Fibroblast of gingiva (primary cell): ENCODE results near the gene TM9SF3.
A peak's percentile ranks its signal among the peaks of the same experiment; 100 is the strongest.

Experiments used
- DNase-seq: peaks from one replicate; pipeline ENCODE4 v3.0.0-alpha.2; 2011; ENCODE audit warnings: low read depth

TM9SF3 gene

GRCh38 chr10:96586419-96587263 lies at the start of gene TM9SF3:
TSS of gene TM9SF3 (minus strand) at chr10:96587012. CDS start at chr10:96586835, 177 bp downstream.
- peak; percentile 91 for DNase-seq

- no peak for DNase-seq
These were observed 49.7 kb upstream of the TM9SF3 start for GRCh38 chr10:96636551-96636950.

GRCh38 chr10:96632974-96633710 lies 46.3 kb upstream of the TM9SF3 start:
- no peak for DNase-seq

- DNase-seq: no peak
These were observed 40.5 kb upstream of the TM9SF3 start for GRCh38 chr10:96627292-96627691.

GRCh38 chr10:96626795-96627194 lies 40.0 kb upstream of the TM9SF3 start:
- DNase-seq: no peak

- DNase-seq: no peak
These were observed 38.4 kb upstream of the TM9SF3 start for GRCh38 chr10:96625173-96625572.

- DNase-seq: no peak
These were observed 35.4 kb upstream of the TM9SF3 start for GRCh38 chr10:96622013-96622787.

- no peak for DNase-seq
These were observed 33.3 kb upstream of the TM9SF3 start for GRCh38 chr10:96619796-96620773.

- no peak for DNase-seq
These were observed 32.3 kb upstream of the TM9SF3 start for GRCh38 chr10:96619120-96619519.

GRCh38 chr10:96618653-96619052 lies 31.8 kb upstream of the TM9SF3 start:
- peak; percentile 47 for DNase-seq

GRCh38 chr10:96616961-96617360 lies 30.1 kb upstream of the TM9SF3 start:
- no peak for DNase-seq

- DNase-seq: peak; percentile 28
These were observed 27.7 kb upstream of the TM9SF3 start for GRCh38 chr10:96614515-96614914.

- no peak for DNase-seq
These were observed 26.8 kb upstream of the TM9SF3 start for GRCh38 chr10:96613576-96613975.

- DNase-seq: no peak
These were observed 25.4 kb upstream of the TM9SF3 start for GRCh38 chr10:96612055-96612830.

GRCh38 chr10:96610817-96611216 lies 24.0 kb upstream of the TM9SF3 start:
- no peak for DNase-seq

GRCh38 chr10:96609510-96609909 lies 22.7 kb upstream of the TM9SF3 start:
- DNase-seq: no peak

GRCh38 chr10:96608805-96609204 lies 22.0 kb upstream of the TM9SF3 start:
- DNase-seq: no peak

GRCh38 chr10:96608262-96608661 lies 21.4 kb upstream of the TM9SF3 start:
- DNase-seq: no peak

GRCh38 chr10:96606946-96607345 lies 20.1 kb upstream of the TM9SF3 start:
- DNase-seq: no peak

GRCh38 chr10:96606216-96606615 lies 19.4 kb upstream of the TM9SF3 start:
- DNase-seq: no peak
